HG03060 (cell line): ENCODE results near the gene N4BP2L2.

Experiments used
- ATAC-seq: cut with Tn5 transposase; IDR thresholded peaks from one replicate; pipeline ENCODE4 v1.9.1; 2021; ENCODE audit warnings: low read depth, moderate number of reproducible peaks; ENCODE audit not compliant: unreplicated experiment

Gene N4BP2L2

DNA sequence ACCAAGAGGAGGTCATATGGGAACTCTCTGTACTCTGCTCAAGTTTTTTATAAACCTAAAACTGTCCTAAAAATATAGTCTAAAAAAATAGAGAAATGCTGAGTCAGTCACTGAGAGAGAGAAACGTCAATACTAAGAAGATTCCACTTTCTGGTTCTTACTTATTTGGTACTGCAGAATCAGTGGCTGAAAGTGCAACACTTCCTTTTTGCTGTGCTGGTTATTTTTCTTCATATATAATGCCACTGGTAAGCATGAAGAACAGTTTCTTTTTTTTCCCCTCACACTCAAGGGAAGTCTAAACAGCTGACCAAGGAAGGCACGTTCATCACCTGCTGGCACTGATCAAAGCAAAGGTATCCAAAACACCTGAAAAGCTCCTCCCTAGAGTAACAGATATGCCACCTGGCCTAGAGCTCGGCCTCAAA, 66.4 kb downstream of the N4BP2L2 start:
- ATAC-seq = peak; percentile 66

DNA sequence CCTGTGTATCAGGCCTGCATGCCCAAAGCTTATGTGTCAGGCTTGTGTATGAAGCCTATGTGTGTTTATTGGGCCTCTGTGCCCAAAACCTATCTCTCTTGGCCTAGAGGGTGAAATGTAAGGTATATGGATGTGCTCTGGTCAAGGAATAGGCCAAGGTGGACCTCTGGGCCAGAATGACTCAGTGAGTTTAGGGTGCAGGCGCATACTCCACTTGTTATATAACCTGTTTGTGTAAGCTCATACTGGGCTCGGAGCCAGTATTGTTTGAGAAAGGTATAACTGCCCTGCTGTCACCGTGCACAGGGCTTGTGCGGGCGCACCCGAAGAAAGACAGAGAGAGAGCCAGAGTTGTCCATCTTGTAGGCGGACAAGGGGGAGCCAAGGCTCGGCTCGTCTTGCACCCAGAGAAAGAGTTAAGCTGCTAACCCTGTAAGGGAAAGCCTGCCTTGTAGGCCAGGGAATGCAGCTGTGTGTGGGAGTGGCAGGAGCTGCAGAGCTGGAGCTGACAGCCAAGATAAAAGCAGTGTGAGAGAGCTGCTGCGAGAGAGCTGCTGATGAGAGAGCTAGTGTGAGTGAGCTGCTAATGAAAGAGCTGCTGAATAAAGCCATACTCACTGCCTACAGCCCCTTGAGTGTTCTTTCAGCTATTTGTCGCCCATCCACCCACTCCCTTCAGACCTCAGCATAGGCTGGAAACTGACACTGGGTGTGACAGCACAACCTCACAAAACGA, 67.2 kb downstream of the N4BP2L2 start:
- no peak for ATAC-seq

DNA sequence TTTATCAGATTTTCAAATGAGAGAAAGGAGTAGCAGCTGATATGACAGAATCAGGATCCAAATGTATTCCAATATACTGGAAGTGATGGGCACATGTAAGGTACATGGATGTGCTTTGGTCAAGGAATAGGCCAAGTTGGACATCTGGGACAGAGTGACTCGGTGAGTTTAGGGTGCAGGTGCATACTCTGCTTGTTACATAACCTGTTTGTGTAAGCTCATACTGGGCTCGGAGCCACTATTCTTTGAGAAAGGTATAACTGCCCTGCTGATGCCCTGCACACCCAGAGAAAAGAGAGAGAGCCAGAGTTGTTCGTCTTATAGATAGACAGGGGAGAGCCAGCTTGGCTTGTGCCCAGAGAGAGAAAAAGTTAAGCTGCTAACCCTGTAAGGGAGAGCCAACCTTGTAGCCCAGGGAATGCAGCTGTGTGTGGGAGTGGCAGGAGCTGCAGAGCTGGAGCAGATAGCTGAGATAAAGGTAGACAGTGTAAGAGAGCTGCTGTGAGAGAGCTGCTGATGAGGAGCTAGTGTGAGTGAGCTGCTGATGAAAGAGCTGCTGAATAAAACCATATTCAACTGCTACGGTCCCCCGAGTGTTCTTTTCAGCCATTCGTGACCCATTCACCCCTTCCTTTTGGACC, 70.0 kb downstream of the N4BP2L2 start:
- ATAC-seq = no peak

DNA sequence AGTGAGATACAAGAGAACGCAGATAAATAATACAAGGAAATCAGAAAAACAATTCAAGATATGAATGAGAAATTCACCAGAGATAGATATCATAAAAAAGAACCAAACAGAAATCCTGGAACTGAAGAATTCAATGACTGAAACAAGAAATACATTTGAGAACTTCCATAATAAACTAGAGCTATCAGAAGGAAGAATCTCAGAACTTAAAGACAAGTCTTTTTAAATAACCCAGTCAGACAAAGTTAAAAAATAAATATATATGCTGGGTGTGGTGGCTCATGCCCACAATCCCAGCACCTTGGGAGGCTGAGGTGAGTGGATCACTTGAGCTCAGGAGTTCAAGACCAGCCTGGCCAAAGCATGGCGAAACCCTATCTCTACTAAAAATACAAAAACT, 82.0 kb downstream of the N4BP2L2 start:
- no peak for ATAC-seq

DNA sequence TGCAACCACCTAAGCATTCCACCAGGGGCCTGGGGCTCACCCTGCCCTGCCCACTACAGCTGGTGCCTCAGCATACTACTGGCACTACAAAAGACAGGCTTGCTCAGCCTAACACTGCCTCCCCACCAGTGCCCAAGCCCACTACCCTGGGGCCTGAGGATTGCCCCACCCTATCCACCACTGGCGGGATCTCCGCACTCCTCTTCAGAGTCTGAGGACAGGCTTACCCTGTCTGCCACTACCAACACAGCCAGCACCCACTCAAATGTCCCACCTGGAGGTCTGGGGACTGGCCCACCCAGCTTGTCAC, 83.0 kb downstream of the N4BP2L2 start:
- no peak for ATAC-seq

DNA sequence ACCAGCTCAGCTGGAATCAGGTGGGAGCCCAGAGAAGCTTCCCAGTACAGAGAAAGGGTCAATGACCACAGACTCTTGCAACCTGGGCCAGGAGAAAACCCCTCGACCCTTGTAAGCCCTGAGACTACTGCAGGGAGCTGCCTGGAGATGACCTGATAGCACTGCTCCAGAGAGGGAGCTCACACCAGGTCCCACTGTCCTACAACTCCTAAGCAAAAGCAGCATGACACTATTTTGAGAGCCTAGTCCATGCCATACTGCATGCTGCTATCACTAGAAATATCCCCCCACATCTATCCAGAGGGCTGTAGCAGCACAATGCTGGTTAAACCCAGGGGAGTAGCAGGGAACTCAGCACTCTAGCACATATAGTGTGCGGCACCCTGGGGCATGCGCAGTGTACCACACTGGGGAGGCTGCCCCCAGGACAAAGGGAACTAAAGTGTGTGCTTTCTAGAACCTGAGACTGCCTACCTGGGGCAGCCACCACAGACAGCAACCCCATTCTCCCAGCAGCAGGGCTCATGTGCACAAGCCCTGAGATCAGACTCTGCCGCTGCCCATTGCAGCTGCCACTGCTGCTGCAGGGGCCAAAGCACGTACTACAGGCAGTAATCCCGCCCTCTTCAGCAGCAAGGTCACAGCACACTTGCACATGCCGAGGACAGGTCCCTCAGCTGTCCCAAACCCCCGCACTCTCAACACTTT, 83.6 kb downstream of the N4BP2L2 start:
- ATAC-seq = no peak

DNA sequence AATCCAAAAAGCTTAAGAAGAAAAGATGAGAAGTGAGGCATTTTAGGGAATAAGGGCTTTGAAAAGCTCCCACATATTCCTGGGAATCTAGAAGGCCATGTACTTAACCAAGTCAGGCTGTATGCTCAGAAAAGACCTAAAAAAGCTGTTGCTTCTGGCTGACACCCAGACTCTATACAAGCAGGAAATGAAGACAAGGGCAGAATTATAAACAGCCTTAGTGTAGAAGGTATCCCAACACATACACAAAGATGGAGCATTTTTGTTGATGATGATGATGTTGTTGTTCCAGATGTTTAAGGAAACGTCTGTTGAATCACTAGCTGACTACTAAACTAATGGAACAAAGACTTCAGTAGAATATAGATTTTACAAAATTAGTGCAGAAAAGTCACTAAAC, 84.6 kb downstream of the N4BP2L2 start:
- no peak for ATAC-seq

DNA sequence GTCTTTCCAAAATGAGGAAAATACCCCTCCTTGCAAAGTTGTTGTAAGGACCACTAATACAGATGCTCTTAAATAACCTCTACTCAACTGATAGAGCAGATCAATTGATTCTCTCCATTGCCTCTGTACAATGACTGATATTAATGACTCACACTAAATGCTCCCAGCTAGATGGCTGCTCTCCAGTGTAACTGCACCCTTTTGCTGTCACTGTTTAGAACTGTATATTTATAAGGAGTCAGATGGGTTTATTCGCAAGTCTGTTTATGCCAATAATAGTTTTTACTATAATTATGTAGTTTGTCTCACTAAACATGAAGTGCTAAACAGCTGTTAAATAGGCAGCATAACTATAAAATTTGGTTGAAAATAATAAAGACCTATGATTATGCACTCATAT, 89.6 kb downstream of the N4BP2L2 start:
- ATAC-seq = no peak

DNA sequence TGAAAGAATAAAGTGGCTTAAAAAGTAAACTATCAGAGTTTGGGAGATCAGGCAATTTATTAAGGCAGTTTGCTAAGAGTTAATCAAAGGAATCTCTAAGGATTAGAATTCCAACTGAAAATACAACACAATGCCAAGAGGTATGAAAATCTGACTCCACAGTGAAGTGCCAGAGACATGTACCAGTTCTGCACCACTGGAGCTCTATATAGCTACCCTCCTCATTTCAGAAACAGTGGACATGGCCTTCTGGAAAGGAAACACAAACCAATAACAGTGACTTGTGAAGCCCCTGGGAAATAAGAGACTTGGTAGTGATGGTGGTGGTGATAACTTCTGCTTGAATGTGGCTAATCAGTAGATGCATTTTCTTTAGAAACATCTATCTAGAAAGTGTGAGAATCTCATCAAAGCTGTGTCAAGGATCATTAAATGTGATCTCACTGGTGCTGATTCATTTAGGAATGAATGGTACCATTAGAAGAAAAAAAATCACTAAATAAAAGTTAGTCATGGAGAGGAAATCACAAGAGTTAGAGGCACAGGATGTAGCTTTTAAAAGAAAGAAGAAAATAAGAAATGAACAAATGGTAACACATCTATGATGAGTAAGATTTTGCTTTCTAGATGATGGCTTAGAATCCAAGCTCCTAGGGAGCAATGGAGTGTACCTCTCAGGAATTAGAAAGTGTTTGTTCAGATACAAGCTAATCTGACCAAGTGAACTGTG, 90.5 kb downstream of the N4BP2L2 start:
- ATAC-seq = no peak

DNA sequence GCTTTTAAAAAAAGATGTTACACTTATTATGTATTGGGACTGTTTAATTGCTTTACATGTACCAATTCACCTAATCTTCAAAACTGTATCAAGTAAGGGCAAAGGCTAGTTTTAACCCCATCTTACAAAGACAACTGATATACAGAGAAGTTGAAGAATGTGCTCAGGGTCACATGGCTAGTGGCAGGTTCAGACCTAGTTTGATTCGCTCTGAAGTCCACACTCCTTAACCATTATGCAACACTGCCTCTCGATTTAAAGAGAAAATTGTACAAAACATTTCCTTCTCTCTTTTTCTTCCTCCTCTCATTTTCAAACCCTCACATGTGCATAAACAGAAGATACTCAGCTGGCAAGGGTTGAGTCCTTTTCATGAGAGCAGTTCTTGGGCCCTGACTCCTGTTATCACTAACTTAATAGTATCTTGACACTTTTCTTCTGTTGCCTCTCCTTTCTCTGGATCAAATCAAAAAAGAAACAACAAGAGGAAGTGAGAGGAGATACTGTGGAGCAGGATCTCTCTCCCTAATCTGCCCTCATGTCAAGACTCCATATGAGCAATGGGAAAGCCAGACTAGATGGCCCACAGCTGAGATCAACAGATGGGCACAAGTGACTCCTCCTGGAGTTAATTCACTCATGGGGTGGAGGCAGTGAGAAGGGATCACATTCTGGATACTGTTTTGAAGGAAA, 91.7 kb downstream of the N4BP2L2 start:
- no peak for ATAC-seq

DNA sequence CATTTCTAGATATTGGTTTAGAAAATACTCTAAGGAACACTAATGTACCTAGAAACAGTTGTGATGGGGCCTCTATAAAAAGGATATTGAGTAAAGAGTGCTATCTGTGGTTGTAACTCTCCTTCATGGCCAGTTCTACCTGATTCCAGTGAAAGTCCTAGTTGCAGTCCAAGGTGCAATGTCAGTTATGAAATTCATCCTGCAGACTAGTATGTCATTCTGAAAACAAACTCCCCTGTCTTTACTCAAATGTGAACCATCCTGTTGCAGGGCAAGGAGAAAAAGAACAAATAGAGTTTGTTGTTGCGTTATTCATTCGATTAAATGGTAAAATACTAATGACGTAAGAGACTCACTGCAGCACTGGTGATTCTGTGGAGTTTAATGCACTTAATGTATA, 92.4 kb downstream of the N4BP2L2 start:
- ATAC-seq = no peak

DNA sequence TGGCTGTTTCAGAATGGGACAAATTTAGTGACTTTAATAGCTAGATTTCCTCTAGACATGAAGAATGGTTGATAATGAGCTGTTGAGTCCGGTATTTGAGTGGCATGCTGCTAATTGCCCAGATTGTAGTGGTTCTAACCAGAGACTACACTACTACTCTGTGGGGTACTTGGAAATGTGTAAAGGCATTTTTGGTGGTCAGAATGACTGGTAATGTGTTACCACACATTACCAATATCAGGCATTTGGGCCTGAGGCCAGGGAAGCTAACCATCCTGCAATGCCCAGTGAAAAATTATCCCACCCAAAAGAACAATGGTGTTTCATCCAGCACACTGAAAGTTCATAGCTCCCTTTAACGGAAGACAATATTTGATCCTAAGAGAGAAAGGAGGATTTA, 93.1 kb downstream of the N4BP2L2 start:
- no peak for ATAC-seq

DNA sequence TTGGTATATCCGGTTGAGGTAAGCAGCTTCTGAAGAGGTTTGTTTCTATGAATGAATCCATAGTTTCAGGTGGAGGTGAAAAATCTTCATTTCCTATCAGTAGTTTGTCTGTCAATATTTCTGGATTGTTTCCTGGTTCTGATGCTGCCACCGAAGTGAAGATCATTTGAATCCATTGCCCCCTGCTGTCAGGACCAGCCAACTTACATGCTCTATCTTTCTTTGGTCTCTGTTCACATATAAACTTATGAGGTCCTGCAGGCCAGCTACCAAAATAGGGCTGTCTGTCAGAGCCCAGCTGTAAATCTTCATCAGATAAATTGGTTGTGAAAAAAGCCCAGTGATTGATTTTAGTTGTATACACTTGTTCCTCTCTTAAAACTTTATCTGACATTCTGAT, 95.5 kb downstream of the N4BP2L2 start:
- ATAC-seq = no peak

DNA sequence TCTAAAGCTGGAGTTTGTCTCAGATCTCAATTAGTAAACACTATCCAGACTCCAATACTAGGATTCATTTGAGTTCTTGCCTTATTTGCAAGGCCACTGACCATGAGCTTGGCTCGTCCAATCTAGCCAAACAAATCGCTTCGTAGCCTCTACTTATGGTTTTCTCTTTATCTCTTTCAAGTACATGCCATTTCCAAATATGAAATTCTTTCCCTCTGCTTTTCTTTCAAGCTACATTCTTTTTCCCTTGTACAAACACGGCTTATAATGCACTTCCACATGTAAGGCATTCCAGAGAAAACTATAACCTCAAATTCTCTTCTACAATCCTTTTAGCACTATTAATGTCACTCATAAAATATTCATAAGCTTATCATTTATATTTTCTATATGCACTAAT, 99.7 kb downstream of the N4BP2L2 start:
- ATAC-seq = no peak

DNA sequence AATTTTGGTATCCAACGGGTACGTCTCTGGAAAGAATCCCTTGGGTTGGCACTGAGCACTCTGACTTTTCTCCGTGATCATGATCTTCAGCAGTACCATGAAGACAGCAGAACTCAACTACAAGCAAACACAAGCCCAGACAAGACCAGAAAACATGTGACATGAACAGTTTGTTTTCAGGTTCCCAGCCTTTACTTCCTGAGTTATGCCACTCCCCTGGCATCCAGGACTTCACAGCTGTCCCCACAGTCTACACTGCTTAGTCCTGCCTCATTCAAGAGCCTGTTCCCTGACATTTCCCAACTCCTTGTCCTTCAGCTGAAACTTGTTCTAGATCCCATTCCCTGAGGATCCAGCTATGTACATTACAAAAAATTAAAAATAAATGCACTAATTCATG, 105.7 kb downstream of the N4BP2L2 start:
- ATAC-seq = no peak

DNA sequence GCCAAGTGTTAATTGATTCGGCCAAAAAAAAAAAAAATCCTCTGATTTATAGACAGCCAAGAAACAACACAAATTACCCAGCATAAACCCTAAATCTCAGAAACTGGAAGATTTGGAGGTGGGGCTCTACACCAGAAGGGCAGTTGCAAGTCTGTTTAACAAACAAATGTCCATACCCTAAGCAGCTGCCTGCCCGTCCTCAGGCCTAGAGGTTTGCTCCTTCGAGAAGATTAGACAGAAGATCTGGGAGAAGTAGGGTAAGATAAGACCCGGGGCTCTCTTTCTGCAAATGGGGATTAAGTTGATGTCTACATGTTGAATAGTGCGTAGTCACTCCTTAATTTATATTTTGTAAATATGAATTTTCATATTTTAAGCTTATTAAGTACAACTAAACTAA, 107.2 kb downstream of the N4BP2L2 start:
- no peak for ATAC-seq

DNA sequence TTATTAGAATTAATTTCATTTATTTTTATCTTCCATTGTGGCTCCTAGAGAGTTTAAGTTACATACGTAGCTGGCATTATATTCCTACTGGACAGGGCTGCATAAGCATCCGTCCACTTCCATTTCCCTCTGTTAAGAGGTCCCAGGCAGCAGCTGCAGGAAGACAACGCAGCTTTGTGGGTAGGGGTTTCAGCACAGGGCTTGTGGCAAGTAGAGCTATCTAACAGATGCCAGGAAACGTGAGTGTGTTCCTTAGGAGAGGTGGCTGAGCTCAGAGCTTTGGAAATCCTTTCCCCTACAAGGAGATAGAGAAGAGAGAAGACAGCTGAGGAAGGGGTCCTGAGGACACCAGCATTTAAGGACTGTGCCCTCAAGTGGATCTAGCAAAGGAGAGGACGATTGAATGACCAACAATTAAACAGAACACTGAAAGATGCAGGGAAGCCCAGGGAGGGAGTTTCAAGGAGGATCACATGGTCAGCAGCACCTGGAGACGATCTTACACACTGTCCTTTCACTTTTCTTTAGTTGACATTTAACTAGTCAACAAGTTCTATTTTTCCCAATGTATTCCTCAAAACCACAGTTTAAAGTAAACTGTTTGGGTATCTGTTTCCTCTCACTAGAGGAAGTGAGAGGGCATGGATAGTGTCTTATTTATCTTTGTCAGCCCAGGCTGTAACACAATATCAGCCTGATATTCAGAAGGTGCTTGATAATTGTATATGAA, 108.4 kb downstream of the N4BP2L2 start:
- no peak for ATAC-seq

DNA sequence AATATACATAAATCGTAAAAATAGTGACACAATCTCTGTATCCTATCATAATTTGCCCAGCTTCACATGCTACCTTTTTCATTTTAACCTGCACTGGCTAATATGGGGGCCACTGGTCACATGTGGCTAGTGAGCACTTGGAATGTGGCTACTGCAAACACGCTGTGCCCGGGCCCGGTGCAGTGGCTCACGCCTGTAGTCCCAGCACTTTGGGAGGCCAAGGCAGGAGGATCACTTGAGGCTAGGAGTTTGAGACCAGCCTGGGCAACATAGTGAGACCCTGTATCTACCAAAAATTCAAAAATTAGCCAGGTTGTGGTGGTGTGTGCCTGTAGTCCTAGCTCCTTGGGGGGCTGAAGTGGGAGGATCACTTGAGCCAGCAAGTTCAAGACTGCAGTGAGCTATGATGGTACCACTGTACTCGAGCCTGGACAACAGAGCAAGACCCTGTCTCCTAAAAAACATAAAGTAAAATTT, 109.1 kb downstream of the N4BP2L2 start:
- ATAC-seq = no peak

DNA sequence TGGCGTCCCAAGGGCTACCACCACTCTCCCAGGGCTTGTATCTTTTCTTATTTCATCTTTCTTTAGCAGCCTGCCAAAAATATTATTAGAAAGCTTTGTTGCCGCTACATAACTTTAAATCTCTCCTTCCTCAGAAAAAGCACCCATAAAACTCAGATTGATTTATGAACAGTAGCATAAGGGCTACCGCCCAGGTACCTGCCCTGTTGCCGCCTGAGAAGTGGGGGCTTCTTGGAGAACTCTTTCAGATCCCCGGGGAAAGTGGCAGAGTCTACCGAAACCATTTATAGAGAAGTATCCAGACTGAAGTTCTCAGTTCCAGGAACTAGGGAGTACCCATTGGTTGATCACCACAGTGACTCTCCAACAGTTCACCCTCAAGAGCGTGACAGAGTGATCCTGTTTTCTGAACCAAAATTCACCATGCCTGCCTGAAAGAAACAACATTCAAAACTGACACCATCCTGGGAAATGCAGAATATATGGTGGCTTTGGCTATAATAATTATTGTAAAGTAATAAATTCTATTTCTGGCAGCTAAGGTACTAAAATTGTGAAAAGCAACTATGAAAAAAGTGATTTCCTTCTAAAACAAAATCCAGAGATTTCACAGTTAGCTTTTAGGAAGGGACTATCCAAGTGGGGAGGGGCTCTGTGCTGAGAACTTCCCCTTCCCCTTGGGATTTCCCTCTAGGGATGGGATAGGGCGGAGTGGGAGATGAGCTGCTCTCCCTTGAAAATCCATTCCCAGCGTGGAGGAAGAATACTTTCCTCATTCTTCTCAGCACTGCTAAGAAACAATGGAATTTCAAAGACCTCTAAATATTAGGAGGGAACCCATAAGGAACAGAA, 109.8 kb downstream of the N4BP2L2 start:
- no peak for ATAC-seq
